ENCODE data around the gene SERTAD1. TPM values are rescaled to one million over a fixed set of nuclear protein-coding genes. Genes with fewer than 3 reads are reported as not detected.
A peak's percentile ranks its signal among the peaks of the same experiment; 100 is the strongest.

Gene SERTAD1
- total and polyA plus RNA-seq, 2 of the 4 experiments (the other 2 are of a cell fraction) = 21.1 to 27.4 TPM

DNA sequence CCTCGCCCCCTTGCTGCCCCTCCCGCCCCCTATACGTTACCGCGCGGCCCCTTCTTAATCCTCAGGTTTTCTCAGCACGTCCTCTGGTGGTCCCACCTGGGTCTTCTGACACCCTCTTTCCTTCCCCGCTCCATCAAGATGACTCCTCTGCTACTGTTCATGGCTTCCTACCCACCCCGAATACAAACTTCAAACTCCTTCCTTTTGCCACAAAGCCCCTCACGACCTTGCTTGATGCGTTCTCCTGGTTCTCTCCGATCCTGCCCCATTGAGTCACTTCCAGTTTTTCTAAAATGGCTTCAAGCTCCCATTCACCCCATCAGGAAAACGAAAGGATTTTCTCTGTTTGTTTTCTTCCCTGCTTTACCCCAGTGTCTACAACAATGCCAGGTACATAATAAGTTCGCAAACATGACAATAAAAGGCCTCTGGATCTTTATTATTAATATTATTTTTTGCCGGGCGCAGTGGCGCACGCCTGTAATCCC, 19.1 kb upstream of the SERTAD1 start:
- Histone ChIP-seq H3K79me1 (ENCODE audit: low read depth in 1 of 2, low read length in 2 of 2) (peaks cover 16 to 36% of the 10 kb centered on the region in 2 experiments; a peak in 3 of 4 replicates), H3K27ac (ENCODE audit: insufficient read depth, low read length) (peak overlapping the region; percentile 76), H3K4me1 (ENCODE audit: control insufficient read depth, insufficient read depth, low read length) (peaks cover 2% of the 10 kb centered on the region), H4K91ac (ENCODE audit: insufficient read depth, low read depth, low read length) (peak overlapping the region; percentile 35), H4K20me1 (ENCODE audit: insufficient read depth, low read length) (peaks cover 33% of the 10 kb centered on the region), H3K9me3 (ENCODE audit: control insufficient read depth, insufficient read depth, low read length) (no peaks in the 10 kb centered on the region), H3K4ac (ENCODE audit: low read depth, low read length) (peak overlapping the region; percentile 88), H2AK9ac (replicated peaks; ENCODE audit: low read depth, low read length, poor library complexity) (peak overlapping the region; percentile 94), H3K14ac (replicated peaks; ENCODE audit: low read depth, low read length) (peak overlapping the region; percentile 90), H3K27me3 (ENCODE audit: control insufficient read depth, insufficient read depth, low read length) (no peaks in the 10 kb centered on the region), H2AK5ac (ENCODE audit: low read depth, low read length) (peak overlapping the region; percentile 86), H4K8ac (ENCODE audit: low read depth in 2 of 2, low read length in 2 of 2) (peak overlapping the region; percentile 62 to 97), H2AFZ (replicated peaks; ENCODE audit: low read length, poor library complexity) (peak overlapping the region; percentile 100), H3K18ac (ENCODE audit: low read depth, low read length) (peak overlapping the region; percentile 8), H3K56ac (ENCODE audit: extremely low read depth, insufficient read depth, low read length) (peak overlapping the region; percentile 80), H3K4me2 (ENCODE audit: low read depth, low read length) (peak overlapping the region; percentile 92), H4K5ac (ENCODE audit: low read depth, low read length) (peak overlapping the region; percentile 54), H2BK15ac (ENCODE audit: low read depth, low read length) (peak overlapping the region; percentile 16; the same call in 1 of the 3 replicates), H3K9me1 (ENCODE audit: insufficient read depth, low read length) (no peaks in the 10 kb centered on the region; the same call in 1 of the 2 replicates), H2BK20ac (ENCODE audit: low read depth, low read length) (no peak overlapping the region), H2BK5ac (ENCODE audit: low read depth, low read length, poor library complexity, severe bottlenecking) (peak overlapping the region; percentile 80), H2BK120ac (ENCODE audit: low read depth, low read length) (peak overlapping the region; percentile 24; the same call in 1 of the 2 replicates), H3K9ac (ENCODE audit: low read depth, low read length) (peak overlapping the region; percentile 83), H3K4me3 (ENCODE audit: insufficient read depth, low read depth, low read length) (peak overlapping the region; percentile 70), H3K23ac (ENCODE audit: low read depth, low read length) (peak overlapping the region; percentile 61), H3K36me3 (ENCODE audit: control insufficient read depth, insufficient read depth, low read length) (peaks cover 25% of the 10 kb centered on the region)
- BruUV-seq (replicated peaks) = no TSS peak
- intact Hi-C loops (cut with micrococcal nuclease) (loop anchor here (5.0 kb wide), 3 partner anchors 98 to 202 kb away; partner anchors contain the start of genes C19orf47 and PLD3), in situ Hi-C loops (cut with MboI; ENCODE audit: low sequenced_read_pairs) (no loop called here), dilution Hi-C loops (cut with HindIII; ENCODE audit: low sequenced_read_pairs, unreplicated experiment) (no loop called here)
- ChIA-PET POLR2A (ENCODE audit: unreplicated experiment) (no interaction called here), CTCF (interaction anchor here (0.6 kb wide), 1 partner anchor 544 kb away, joined by 3 read pairs; no protein-coding TSS in a partner anchor)
- ATAC-seq (ENCODE audit: low read depth) (no peak), DNase-seq (no peak)
- WGBS, 2 experiments (ENCODE audit: extremely low coverage in 2 of 2, insufficient read length in 1 of 2) = 10% methylated on average over 10 of the region's 18 CpGs; no CpG with 5 or more reads in 1 of the 2 experiments
- TF ChIP-seq ELK1 (IDR thresholded peaks at IDR 0.05; ENCODE audit: borderline replicate concordance, low read depth, low read length) (no peak), SMC3 (IDR thresholded peaks at IDR 0.05; ENCODE audit: low read depth, low read length) (no peak), CEBPB (IDR thresholded peaks at IDR 0.05; ENCODE audit: low read depth, low read length) (no peak), MAFK (IDR thresholded peaks at IDR 0.05; ENCODE audit: low read depth, low read length) (no peak), BHLHE40 (IDR thresholded peaks at IDR 0.05; ENCODE audit: low read depth, low read length) (no peak), RAD21 (IDR thresholded peaks at IDR 0.05; ENCODE audit: low read length) (peak; percentile 32; the same call in 1 of the 2 replicates), MXI1 (IDR thresholded peaks at IDR 0.05; ENCODE audit: borderline replicate concordance, low read depth, low read length) (no peak), CHD1 (IDR thresholded peaks at IDR 0.05; ENCODE audit: low read depth, low read length) (no peak), FOS (IDR thresholded peaks at IDR 0.05; ENCODE audit: low read depth, low read length) (no peak), NFE2L2 (IDR thresholded peaks at IDR 0.05; ENCODE audit: low read depth, low read length) (no peak), RCOR1 (IDR thresholded peaks at IDR 0.05; ENCODE audit: insufficient replicate concordance, low read length) (no peak), POLR2A (IDR thresholded peaks at IDR 0.05; ENCODE audit: low read depth, low read length) (no peak), RFX5 (IDR thresholded peaks at IDR 0.05; ENCODE audit: low read depth, low read length) (no peak), MAZ (IDR thresholded peaks at IDR 0.05; ENCODE audit: borderline replicate concordance, low read depth, low read length) (no peak)
- TF ChIP-seq, protein P1, sequence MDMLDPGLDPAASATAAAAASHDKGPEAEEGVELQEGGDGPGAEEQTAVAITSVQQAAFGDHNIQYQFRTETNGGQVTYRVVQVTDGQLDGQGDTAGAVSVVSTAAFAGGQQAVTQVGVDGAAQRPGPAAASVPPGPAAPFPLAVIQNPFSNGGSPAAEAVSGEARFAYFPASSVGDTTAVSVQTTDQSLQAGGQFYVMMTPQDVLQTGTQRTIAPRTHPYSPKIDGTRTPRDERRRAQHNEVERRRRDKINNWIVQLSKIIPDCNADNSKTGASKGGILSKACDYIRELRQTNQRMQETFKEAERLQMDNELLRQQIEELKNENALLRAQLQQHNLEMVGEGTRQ (IDR thresholded peaks at IDR 0.05; ENCODE audit: low read depth, low read length) = no peak
- TF ChIP-seq, protein P2, sequence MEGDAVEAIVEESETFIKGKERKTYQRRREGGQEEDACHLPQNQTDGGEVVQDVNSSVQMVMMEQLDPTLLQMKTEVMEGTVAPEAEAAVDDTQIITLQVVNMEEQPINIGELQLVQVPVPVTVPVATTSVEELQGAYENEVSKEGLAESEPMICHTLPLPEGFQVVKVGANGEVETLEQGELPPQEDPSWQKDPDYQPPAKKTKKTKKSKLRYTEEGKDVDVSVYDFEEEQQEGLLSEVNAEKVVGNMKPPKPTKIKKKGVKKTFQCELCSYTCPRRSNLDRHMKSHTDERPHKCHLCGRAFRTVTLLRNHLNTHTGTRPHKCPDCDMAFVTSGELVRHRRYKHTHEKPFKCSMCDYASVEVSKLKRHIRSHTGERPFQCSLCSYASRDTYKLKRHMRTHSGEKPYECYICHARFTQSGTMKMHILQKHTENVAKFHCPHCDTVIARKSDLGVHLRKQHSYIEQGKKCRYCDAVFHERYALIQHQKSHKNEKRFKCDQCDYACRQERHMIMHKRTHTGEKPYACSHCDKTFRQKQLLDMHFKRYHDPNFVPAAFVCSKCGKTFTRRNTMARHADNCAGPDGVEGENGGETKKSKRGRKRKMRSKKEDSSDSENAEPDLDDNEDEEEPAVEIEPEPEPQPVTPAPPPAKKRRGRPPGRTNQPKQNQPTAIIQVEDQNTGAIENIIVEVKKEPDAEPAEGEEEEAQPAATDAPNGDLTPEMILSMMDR (conservative IDR thresholded peaks at IDR 0.05; ENCODE audit: low read depth, low read length) = peak; percentile 38

Data from IMR-90 (cell line).